ENCODE data around the gene ASTN1.

Gene ASTN1

DNA sequence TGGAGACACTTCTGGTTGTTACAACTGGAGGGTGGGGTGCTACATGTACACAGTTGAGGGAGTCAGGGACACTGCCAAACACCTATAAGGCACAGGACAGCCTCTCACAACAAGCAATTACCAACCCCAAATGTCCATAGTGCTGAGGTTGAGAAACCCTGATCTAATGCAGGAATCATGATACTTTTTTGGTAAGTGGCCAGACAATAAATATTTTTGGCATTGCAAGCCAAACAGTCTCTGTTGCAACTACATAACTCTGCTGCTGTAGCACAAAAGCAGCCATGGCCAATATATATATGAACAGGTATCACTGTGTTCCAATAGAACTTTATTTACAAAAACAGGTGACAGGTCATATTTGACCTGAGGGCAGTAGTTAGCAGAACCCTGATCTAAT is 177.5 kb downstream of the ASTN1 start:
- TF ChIP-seq CTCF (IDR thresholded peaks at IDR 0.05; ENCODE audit: control extremely low read depth, extremely low read depth, low read depth, missing control alignments): no peak
- POLR2A ChIA-PET: no interaction called here
- no peak for DNase-seq (ENCODE audit: extremely low spot score)
- CTCF ChIA-PET: no interaction called here

DNA sequence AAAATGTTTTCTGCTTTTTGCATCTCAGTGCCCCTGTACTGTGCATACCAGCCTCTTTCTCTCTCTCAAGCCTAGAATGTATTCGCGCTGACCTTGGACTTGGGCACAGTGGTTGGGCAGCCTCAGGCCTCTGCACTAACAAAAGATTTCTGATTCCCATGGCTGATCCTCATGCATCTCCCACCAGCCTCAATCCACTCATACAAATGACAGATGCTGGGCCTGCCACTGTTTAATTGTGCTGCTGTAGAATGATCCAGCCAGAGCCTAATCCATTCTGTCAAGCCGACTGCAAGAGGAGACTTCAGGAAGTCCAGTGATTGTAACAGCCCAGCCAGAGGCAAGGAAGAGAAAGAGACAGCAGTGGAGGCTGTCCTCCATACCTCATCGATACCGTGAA is 180.8 kb downstream of the ASTN1 start:
- ChIA-PET POLR2A (no interaction called here), CTCF (no interaction called here)
- TF ChIP-seq CTCF (IDR thresholded peaks at IDR 0.05; ENCODE audit: control extremely low read depth, extremely low read depth, low read depth, missing control alignments): no peak
- DNase-seq (ENCODE audit: extremely low spot score): no peak

- POLR2A ChIA-PET: no interaction called here
- no peak for TF ChIP-seq CTCF (IDR thresholded peaks at IDR 0.05; ENCODE audit: control extremely low read depth, extremely low read depth, low read depth, missing control alignments)
Measured at GRCh38 chr1:176976771-176977170, 187.7 kb downstream of the ASTN1 start.

DNA sequence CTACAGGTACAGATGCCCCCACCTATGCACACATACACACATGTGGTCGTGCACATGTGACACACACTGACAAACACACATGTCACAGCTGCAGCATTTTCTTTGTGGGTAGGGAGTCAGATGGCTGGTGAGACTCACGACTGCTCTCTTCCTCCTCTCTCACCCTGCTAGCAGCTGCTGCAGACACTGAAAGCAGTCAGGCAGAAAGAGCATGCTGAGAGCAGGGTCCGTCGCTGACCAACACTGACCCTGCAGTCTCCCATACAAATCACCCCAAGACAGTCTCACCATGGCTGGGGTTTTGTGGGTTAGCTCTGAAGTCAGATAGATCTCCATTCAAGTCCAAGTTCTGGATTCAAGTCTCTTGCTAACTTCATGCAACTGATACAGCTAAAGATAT is 188.3 kb downstream of the ASTN1 start:
- CTCF ChIA-PET: interaction anchor here (1.0 to 1.5 kb wide), 3 partner anchors 11 to 78 kb away, joined by 3 to 6 read pairs (median 3); no protein-coding TSS in a partner anchor
- POLR2A ChIA-PET: no interaction called here
- DNase-seq (ENCODE audit: extremely low spot score): no peak
- TF ChIP-seq CTCF (IDR thresholded peaks at IDR 0.05; ENCODE audit: control extremely low read depth, extremely low read depth, low read depth, missing control alignments): no peak

More at GRCh38 chr1:176976771-176977170, 187.7 kb downstream of the ASTN1 start:
- DNase-seq (ENCODE audit: extremely low spot score): no peak
- CTCF ChIA-PET: interaction anchor here (1.0 kb wide), 1 partner anchor 13 kb away, joined by 3 read pairs; no protein-coding TSS in a partner anchor

DNA sequence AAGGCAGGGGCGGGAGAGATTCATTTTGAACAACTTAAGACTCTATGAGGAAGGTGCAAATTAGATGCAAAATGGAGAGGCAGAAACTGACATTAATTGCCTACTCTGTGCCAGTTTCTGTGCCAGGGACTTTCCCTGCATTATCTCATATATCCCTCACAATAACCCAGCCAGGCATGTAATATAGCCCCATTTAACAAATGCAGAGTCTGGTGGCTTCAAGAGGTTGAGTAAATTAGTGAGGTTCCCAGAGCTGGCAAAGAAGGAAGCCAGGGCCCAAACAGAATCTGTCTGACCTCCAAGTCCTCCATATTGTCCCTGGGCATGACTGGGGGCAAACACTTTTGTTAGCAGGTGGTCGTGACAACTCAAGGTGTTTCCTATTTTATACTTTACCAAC is 199.8 kb downstream of the ASTN1 start:
- no peak for TF ChIP-seq CTCF (IDR thresholded peaks at IDR 0.05; ENCODE audit: control extremely low read depth, extremely low read depth, low read depth, missing control alignments)
- DNase-seq (ENCODE audit: extremely low spot score): no peak
- ChIA-PET POLR2A (no interaction called here), CTCF (interaction anchor here (1.1 to 1.5 kb wide), 3 partner anchors 11 to 13 kb away, joined by 3 to 6 read pairs (median 3); no protein-coding TSS in a partner anchor)

DNA sequence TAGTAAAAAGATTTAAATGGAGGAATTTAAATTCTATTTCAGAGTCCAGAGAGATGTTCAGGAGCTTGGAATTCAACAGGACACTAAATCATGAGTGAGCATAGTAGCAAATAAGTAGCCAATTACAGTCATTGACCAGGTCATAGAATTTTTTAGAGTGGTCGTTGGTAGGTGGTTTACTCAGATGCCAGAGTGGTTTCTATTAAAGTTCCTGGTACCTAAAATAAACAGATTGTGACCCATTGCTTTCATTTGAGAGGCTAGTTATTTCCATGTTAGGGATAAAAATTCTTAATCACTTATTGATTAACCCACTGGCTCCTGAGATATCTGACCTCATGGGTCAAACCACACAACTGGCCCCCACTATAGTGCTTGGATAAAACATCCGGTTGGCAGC is 201.3 kb downstream of the ASTN1 start:
- ChIA-PET CTCF (interaction anchor here (1.3 kb wide), 1 partner anchor 13 kb away, joined by 3 read pairs; no protein-coding TSS in a partner anchor), POLR2A (no interaction called here)
- DNase-seq (ENCODE audit: extremely low spot score): no peak
- no peak for TF ChIP-seq CTCF (IDR thresholded peaks at IDR 0.05; ENCODE audit: control extremely low read depth, extremely low read depth, low read depth, missing control alignments)

- no peak for DNase-seq (ENCODE audit: extremely low spot score)
- no peak for TF ChIP-seq CTCF (IDR thresholded peaks at IDR 0.05; ENCODE audit: control extremely low read depth, extremely low read depth, low read depth, missing control alignments)
- ChIA-PET CTCF (interaction anchor here (1.3 to 1.4 kb wide), 2 partner anchors 9 to 65 kb away, joined by 3 read pairs; no protein-coding TSS in a partner anchor), POLR2A (no interaction called here)
Measured at GRCh38 chr1:176961678-176962077, 202.8 kb downstream of the ASTN1 start.

Measured in GM10248 (cell line).